HG03354 (cell line): ENCODE measurements around the gene H1-8.
"Not testable (repeated sequence)": the region's sequence is repeated elsewhere in the genome, so short reads cannot be mapped to it uniquely, and the experiment has no call there.

Experiments used
- ATAC-seq: cut with Tn5 transposase; IDR thresholded peaks from one replicate; pipeline ENCODE4 v1.9.1; 2021; ENCODE audit warnings: mild to moderate bottlenecking; ENCODE audit not compliant: unreplicated experiment, poor library complexity, severe bottlenecking

Gene H1-8

DNA sequence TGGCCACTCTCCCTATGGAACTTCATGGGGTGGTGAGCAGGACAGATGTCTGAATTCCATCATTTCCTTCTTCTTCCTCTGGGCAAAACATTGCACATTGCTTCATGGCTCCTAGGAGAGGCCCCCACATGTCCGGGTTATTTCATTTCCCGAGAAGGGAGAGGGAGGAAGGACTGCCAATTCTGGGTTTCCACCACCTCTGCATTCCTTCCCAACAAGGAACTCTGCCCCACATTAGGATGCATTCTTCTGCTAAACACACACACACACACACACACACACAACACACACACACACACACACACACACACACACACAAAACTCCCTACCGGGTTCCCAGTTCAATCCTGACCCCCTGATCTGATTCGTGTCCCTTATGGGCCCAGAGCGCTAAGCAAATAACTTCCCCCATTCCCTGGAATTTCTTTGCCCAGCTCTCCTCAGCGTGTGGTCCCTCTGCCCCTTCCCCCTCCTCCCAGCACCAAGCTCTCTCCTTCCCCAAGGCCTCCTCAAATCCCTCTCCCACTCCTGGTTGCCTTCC lies 12.7 kb upstream of the H1-8 start:
- no peak for ATAC-seq

DNA sequence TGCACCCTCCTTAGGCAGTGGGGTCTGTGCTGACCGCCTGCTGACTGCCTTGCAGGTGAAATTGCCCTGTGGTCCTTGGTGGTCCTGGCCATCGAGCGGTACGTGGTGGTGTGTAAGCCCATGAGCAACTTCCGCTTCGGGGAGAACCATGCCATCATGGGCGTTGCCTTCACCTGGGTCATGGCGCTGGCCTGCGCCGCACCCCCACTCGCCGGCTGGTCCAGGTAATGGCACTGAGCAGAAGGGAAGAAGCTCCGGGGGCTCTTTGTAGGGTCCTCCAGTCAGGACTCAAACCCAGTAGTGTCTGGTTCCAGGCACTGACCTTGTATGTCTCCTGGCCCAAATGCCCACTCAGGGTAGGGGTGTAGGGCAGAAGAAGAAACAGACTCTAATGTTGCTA lies 12.2 kb upstream of the H1-8 start:
- no peak for ATAC-seq

DNA sequence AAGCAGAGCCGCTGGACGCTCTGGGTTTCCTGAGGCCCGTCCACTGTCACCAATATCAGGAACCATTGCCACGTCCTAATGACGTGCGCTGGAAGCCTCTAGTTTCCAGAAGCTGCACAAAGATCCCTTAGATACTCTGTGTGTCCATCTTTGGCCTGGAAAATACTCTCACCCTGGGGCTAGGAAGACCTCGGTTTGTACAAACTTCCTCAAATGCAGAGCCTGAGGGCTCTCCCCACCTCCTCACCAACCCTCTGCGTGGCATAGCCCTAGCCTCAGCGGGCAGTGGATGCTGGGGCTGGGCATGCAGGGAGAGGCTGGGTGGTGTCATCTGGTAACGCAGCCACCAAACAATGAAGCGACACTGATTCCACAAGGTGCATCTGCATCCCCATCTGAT lies 11.3 kb upstream of the H1-8 start:
- ATAC-seq = no peak

DNA sequence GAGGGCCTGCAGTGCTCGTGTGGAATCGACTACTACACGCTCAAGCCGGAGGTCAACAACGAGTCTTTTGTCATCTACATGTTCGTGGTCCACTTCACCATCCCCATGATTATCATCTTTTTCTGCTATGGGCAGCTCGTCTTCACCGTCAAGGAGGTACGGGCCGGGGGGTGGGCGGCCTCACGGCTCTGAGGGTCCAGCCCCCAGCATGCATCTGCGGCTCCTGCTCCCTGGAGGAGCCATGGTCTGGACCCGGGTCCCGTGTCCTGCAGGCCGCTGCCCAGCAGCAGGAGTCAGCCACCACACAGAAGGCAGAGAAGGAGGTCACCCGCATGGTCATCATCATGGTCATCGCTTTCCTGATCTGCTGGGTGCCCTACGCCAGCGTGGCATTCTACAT lies 10.7 kb upstream of the H1-8 start:
- ATAC-seq = no peak

DNA sequence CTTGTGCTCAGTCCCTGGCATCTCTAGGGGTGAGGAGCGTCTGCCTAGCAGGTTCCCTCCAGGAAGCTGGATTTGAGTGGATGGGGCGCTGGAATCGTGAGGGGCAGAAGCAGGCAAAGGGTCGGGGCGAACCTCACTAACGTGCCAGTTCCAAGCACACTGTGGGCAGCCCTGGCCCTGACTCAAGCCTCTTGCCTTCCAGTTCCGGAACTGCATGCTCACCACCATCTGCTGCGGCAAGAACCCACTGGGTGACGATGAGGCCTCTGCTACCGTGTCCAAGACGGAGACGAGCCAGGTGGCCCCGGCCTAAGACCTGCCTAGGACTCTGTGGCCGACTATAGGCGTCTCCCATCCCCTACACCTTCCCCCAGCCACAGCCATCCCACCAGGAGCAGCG lies 9.6 kb upstream of the H1-8 start:
- no peak for ATAC-seq

DNA sequence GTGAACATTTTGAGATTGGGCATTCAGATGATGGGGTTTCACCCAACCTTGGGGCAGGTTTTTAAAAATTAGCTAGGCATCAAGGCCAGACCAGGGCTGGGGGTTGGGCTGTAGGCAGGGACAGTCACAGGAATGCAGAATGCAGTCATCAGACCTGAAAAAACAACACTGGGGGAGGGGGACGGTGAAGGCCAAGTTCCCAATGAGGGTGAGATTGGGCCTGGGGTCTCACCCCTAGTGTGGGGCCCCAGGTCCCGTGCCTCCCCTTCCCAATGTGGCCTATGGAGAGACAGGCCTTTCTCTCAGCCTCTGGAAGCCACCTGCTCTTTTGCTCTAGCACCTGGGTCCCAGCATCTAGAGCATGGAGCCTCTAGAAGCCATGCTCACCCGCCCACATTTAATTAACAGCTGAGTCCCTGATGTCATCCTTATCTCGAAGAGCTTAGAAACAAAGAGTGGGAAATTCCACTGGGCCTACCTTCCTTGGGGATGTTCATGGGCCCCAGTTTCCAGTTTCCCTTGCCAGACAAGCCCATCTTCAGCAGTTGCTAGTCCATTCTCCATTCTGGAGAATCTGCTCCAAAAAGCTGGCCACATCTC lies 8.4 kb upstream of the H1-8 start:
- no peak for ATAC-seq

DNA sequence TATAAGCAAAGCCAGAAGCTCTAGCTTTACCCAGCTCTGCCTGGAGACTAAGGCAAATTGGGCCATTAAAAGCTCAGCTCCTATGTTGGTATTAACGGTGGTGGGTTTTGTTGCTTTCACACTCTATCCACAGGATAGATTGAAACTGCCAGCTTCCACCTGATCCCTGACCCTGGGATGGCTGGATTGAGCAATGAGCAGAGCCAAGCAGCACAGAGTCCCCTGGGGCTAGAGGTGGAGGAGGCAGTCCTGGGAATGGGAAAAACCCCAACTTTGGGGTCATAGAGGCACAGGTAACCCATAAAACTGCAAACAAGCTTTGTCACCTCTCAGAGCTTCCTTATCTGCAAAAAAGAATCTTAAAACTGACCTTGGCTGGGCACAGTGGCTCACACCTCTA lies 7.9 kb upstream of the H1-8 start:
- no peak for ATAC-seq

DNA sequence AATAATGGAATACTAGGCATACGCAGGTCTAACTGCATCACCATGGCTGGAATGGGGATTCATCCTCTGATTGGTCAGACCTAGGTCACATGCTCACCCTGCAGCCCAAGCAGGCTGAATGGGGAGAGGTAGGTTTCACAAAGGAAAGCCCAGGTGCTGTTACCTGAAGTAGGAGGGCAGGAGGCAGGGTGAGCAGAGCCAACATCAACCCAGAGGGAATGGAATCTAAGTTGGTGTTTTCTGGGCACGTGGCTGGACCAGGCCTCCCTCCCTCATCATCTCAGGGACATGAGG lies 6.7 kb upstream of the H1-8 start:
- no peak for ATAC-seq

DNA sequence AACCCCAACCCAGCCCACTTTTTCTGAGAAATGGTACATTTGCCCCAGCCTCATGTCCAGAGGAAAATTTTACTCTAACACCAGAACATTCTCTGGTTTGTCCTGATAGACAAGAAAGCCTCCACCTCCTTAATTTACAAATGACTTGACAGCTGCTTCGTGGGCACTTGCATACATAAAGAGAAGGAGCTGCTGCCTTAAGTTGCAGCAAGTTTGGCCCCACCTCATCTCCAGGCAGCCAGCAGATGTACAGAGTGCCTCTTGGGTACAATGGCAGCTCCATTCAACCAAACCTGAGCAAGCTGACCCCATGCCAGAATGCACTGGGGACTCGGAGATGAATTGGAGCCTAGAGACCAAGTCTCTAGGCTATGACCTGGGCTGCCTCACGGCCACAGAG lies 6.2 kb upstream of the H1-8 start:
- ATAC-seq = no peak

DNA sequence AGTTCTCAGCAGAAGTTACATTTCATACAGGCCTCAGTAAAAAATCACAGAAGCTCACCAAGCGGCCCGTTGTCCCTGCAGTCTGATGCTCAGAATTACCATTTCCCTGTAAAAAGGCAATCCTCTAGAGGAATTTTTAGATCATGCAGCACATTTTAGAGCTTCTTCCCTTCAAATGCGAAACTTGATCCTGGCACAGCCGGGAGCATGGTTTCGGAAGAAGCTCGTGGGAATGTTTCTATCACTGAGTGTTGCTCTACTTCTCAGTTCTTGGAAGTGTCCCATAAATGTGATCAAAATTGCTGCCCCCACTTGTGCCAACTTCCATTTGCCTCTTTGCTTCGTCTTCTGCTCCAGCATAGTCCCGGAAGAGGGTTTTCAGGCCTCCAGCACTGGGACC lies 3.8 kb upstream of the H1-8 start:
- ATAC-seq = no peak

DNA sequence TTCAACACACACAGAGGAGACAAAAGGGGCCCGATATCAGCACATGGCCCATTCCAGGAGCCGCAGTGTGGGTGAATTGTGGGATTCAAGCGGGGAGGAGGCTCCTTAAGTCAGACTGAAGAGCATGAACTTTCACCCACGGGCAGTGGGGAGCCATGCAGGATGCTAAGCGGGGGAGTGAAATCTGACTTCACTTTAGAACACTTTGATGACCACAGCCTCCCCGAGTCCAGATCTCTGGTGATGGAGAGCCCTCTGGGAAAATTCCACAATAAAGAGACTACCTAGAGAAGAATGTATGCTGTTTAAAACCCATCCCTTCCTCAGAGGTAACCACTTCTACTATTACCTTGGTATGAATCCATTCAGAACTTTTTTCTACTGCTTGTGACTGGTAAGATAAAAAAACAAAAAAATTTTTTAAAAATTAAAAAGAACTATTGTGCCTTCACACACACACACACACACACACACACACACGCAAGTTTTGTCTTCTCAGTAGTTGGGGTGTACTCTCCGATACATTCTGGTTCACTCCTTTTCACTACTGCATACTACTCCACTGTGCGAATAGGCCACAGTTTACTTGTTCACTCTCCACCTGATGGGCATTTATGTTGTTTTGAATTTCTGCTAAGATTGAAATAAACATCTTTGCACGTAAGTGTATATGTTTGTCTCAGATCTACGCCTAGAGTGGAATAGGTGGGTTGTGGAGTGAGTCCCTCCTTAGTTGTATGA lies 2.0 kb upstream of the H1-8 start:
- no peak for ATAC-seq

DNA sequence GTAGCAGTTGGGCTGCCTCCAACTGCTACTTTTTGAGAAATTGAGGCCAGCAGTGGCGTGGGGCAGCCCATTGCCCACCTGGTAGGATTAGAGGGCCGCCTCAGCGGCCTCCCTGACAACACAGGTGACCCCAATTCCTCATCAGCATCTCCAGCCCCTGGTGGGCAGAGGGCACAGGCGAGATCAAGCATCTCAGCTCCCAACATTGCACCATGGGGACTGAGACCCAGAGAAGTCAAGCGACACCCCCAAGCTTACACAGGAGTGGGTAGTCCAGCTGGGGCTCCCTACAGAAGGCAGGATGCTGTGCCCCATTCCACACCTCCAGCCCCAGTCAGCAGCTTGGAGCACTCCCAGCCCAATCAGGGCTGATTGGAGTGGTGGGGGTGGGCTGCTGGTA lies 228 bp upstream of the H1-8 start:
- ATAC-seq = no peak

DNA sequence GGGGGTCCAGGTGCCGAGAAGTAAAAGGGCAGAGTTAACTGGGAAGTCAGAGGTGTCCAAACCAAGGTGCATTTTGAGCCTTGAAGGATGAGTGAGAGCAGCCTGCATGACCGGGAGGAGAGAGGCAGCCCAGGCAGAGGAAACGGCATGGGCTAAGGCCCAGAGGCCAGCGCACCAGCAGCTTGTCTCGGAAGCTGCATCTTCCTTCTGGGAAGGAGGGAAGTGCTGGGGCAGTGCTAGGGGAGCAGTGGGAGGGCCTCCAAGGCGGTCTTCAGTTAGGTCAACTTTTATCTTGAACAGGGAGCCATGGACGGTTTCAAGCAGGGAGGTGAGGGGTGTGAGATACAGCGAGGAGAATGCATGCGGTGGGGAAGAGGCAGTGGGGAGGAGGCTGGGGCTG lies 1.0 kb downstream of the H1-8 start:
- ATAC-seq = no peak

DNA sequence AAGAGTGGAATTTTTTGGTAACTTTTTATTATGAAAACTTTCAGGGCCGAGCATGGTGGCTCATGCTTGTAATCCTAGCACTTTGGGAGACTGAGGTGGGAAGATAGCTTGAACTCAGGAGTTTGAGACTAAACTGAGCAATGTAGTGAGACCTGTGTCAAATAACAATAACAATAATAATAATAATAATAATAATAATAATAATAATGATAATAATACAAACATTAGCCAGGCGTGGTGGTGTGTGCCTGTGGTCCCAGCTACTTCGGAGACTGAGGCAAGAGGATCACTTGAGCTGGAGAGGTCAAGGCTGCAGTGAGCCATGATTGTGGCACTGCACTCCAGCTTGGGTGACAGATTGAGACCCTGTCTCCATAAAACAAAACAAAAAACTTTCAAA lies 3.0 kb downstream of the H1-8 start:
- not testable (repeated sequence) for ATAC-seq

DNA sequence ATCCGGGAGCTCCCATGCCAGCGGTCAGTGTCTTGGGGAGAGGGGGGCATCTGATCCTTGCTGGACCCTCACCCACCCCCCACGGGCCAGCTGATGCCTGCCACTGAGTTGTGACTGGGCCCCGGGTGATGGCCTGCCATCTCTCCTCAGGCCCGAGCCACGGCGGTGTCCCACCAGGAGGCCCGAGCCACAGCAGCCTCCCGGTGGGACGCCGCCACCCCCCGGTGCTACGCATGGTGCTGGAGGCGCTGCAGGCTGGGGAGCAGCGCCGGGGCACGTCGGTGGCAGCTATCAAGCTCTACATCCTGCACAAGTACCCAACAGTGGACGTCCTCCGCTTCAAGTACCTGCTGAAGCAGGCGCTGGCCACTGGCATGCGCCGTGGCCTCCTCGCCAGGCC lies 4.3 kb downstream of the H1-8 start:
- ATAC-seq = no peak

DNA sequence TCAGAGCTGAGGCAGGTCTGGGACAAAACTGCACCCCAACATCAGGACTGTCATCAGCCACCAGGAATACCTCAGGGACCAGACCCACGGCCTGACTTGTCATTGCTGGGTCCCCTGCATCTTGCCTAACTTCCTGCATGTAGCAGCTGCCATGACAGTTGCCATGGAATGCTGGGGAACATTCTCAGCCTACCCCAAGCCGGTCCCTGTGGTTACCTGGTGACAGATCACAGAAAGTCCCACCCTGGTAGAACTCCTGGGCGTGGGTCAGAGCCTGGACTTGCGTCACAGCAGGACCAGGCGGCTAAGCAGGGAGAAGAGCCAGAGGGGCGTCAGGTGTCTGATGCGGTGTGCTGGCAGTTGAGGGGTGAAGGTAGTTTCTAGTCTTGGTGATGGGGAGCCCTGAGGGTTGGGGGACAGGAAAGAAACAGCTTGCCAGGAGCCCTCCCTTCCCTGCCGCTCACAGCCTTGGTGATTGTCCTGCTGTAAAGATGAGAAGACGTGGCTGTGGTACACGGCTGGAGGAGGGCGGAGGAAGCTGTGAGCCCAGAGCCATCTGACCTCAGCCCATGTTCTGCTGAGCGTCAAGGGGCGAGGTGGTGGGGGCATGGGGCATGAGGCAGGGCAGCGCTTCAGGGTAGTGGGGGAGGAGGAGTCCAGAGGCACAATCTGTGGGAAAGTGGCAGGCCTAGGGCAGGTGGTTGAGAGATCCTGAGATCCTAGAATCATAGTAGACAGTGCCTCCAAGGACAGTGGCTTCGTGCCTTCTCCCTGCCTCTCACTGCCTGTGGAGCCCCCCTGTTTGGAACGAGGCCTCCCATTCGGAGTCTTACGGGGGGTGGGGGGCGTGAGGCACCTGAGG lies 5.4 kb downstream of the H1-8 start:
- no peak for ATAC-seq

DNA sequence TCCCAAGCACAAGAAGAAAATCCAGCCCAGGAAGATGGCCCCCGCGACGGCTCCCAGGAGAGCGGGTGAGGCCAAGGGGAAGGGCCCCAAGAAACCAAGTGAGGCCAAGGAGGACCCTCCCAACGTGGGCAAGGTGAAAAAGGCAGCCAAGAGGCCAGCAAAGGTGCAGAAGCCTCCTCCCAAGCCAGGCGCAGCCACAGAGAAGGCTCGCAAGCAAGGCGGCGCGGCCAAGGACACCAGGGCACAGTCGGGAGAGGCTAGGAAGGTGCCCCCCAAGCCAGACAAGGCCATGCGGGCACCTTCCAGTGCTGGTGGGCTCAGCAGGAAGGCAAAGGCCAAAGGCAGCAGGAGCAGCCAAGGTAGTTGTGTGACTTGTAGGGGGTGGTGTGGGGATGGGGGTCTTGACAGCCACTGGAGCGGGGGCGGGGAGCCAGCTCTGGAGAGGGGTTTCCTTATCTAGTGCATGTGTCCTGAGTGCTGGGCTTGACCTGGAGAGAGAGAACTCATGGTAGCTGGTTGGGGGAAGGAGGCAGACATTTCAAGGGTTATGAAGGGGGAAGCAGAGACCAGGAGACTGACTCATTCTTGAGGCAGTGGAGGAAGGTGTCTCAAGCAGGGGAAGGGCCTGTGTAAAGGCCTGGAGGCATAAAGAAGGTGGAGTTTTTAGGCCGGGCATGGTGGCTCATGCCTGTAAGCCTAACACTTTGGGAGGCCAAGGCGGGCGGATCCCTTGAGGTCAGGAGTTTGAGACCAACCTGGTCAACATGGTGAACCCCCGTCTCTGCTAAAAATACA lies 6.2 kb downstream of the H1-8 start:
- no peak for ATAC-seq

DNA sequence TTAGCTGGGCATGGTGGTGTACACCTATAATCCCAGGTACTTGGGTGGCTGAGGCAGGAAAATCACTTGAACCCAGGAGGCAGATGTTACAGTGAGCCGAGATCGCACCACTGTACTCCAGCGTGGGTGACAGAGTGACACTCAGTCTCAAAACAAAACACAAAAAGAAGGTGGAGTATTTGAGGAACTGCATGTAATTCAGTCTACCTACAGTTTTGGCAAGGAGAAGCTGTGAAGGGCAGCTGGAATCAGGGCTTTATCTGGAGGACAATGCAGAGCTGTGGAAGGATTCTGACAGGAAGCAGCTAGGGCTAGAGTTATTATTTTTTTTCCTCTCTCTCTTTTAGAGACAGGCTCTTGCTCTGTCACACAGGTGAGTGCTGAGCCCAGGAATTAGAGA lies 6.8 kb downstream of the H1-8 start:
- no peak for ATAC-seq

DNA sequence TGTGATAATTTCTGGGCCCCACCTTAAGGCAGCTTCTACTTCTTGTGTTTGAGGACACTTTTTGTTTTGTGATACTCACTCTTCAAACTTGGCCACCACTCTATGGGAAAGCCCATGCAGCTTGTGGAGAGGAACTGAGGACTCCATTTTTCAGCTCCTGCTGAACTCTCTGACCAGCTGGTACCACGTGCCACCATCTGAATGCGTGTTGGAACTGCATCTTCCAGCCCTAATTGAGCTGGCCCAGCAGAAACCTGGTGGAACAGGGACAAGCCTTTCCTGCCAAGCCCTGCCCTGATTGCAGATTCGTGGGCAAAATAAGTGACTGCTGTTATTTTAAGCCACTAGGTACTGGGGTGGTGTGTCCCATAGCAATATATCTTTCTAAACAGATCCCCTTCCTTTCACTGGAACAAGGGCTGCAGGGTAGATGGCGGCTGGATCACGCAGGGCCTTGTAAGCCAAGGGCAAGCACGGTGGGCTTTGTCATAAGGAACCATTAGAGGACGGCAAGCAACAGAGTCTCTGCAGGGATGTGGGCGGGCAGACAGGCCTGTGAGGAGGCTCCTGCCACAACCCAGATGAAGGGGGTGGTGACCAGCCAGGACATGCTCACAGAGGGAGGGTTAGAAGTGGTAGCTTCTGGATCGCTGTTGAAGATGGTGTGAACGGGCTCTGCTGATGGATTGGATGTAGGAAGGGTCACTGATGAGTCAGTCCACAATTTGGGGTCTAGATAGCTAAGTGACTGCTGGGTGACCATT lies 9.5 kb downstream of the H1-8 start:
- ATAC-seq = no peak
